Urinary bladder (tissue), 4 donors: ENCODE data around the gene ANO3. TPM values are rescaled to one million over a fixed set of nuclear protein-coding genes. Genes with fewer than 3 reads are reported as not detected.
"Not testable (repeated sequence)": the region's sequence is repeated elsewhere in the genome, so short reads cannot be mapped to it uniquely, and the experiment has no call there.

Experiments used
- DNase-seq: peaks from one replicate; pipeline ENCODE4 v3.0.0-alpha.2; 2015; ENCODE audit errors: extremely low spot score
- H3K27ac ChIP-seq: one replicate; pipeline ENCODE4 v1.5.1; 2013; ENCODE audit warnings: low read depth, mild to moderate bottlenecking, moderate library complexity
- H3K36me3 ChIP-seq: one replicate; pipeline ENCODE4 v1.6.1; 2013; ENCODE audit warnings: mild to moderate bottlenecking, moderate library complexity; ENCODE audit not compliant: insufficient read depth
- H3K4me1 ChIP-seq: one replicate; pipeline ENCODE4 v1.6.1; 2013; ENCODE audit warnings: mild to moderate bottlenecking, moderate library complexity; ENCODE audit not compliant: insufficient read depth
- H3K4me3 ChIP-seq: one replicate; pipeline ENCODE4 v1.5.1; 2013; ENCODE audit warnings: low read depth, low read length
- WGBS: extraction: QIAGEN DNeasy Blood & Tissue Kit; methylation state at CpG from one replicate; pipeline ENCODE4 v1.1.7; 2013; 5-methylcytosine and 5-hydroxymethylcytosine counted together
- polyA plus RNA-seq: library from polyadenylated mRNA; stranded (reverse); fragments of 200-250 nt; gene quantifications from one replicate; pipeline ENCODE4 v1.2.3, GENCODE V29; 2013
- total RNA-seq: library from RNA; depleted of rRNA; stranded (reverse); fragments of >200 nt; gene quantifications from one replicate; pipeline ENCODE4 v1.2.3, GENCODE V29; 2014
- donor health status: healthy with polysubstance abuse.
- donor health status: healthy.

Gene ANO3
- total and polyA plus RNA-seq, 2 donors = 0.14 to 1.2 TPM

- DNase-seq = no peak
- Histone ChIP-seq H3K27ac (no peak overlapping the region), H3K4me1 (no peaks in the 10 kb centered on the region), H3K4me3 (no peak overlapping the region), H3K36me3 (no peaks in the 10 kb centered on the region)
- WGBS = 70% methylated on average over 2 of the region's 2 CpGs
Measured at GRCh38 chr11:26579683-26580082, 247.8 kb downstream of the ANO3 start.

GRCh38 chr11:26580929-26581328, 249.0 kb downstream of the ANO3 start:
- H3K27ac ChIP-seq = no peak overlapping the region
- DNase-seq = no peak
- no peaks in the 10 kb centered on the region for H3K36me3 ChIP-seq
- no peaks in the 10 kb centered on the region for H3K4me1 ChIP-seq
- H3K4me3 ChIP-seq = no peak overlapping the region
- WGBS = 18% methylated on average over 3 of the region's 3 CpGs

- H3K4me3 ChIP-seq = no peak overlapping the region
- WGBS = 76% methylated on average over 3 of the region's 3 CpGs
- H3K4me1 ChIP-seq = no peaks in the 10 kb centered on the region
- H3K27ac ChIP-seq = no peak overlapping the region
- DNase-seq = no peak
- H3K36me3 ChIP-seq = no peaks in the 10 kb centered on the region
Measured at GRCh38 chr11:26583550-26583949, 251.6 kb downstream of the ANO3 start.

GRCh38 chr11:26584818-26585217, 252.9 kb downstream of the ANO3 start:
- DNase-seq = no peak
- Histone ChIP-seq H3K36me3 (no peaks in the 10 kb centered on the region), H3K27ac (no peak overlapping the region), H3K4me1 (no peaks in the 10 kb centered on the region), H3K4me3 (no peak overlapping the region)

- Histone ChIP-seq H3K4me1 (no peaks in the 10 kb centered on the region), H3K36me3 (no peaks in the 10 kb centered on the region), H3K4me3 (no peak overlapping the region), H3K27ac (no peak overlapping the region)
- DNase-seq = no peak
- WGBS = 78% methylated on average over 2 of the region's 2 CpGs
Measured at GRCh38 chr11:26587073-26587472, 255.1 kb downstream of the ANO3 start.

GRCh38 chr11:26593691-26594090, 261.8 kb downstream of the ANO3 start:
- DNase-seq = no peak
- H3K4me1 ChIP-seq = no peaks in the 10 kb centered on the region
- WGBS = 82% methylated on average over 11 of the region's 11 CpGs
- no peak overlapping the region for H3K4me3 ChIP-seq
- H3K27ac ChIP-seq = no peak overlapping the region
- H3K36me3 ChIP-seq = no peaks in the 10 kb centered on the region

GRCh38 chr11:26595207-26595865, 263.4 kb downstream of the ANO3 start:
- not testable (repeated sequence) for H3K27ac ChIP-seq, H3K36me3 ChIP-seq, H3K4me1 ChIP-seq, DNase-seq, H3K4me3 ChIP-seq
- WGBS = 71% methylated on average over 7 of the region's 7 CpGs

GRCh38 chr11:26597049-26597689, 265.2 kb downstream of the ANO3 start:
- 93% methylated on average over 20 of the region's 20 CpGs for WGBS
- not testable (repeated sequence) for H3K27ac ChIP-seq, H3K36me3 ChIP-seq, DNase-seq, H3K4me3 ChIP-seq, H3K4me1 ChIP-seq

- no peak for DNase-seq
- 87% methylated on average over 2 of the region's 2 CpGs for WGBS
- H3K4me3 ChIP-seq = no peak overlapping the region
- H3K27ac ChIP-seq = no peak overlapping the region
- H3K4me1 ChIP-seq = no peaks in the 10 kb centered on the region
- H3K36me3 ChIP-seq = no peaks in the 10 kb centered on the region
Measured at GRCh38 chr11:26597899-26598298, 266.0 kb downstream of the ANO3 start.

GRCh38 chr11:26599425-26599824, 267.5 kb downstream of the ANO3 start:
- Histone ChIP-seq H3K27ac (no peak overlapping the region), H3K4me1 (no peaks in the 10 kb centered on the region), H3K36me3 (no peaks in the 10 kb centered on the region), H3K4me3 (no peak overlapping the region)
- DNase-seq = no peak
- 74% methylated on average over 2 of the region's 2 CpGs for WGBS

- no peak for DNase-seq
- Histone ChIP-seq H3K36me3 (no peaks in the 10 kb centered on the region), H3K27ac (no peak overlapping the region), H3K4me3 (no peak overlapping the region), H3K4me1 (no peaks in the 10 kb centered on the region)
- 65% methylated on average over 3 of the region's 4 CpGs for WGBS
Measured at GRCh38 chr11:26599876-26600434, 268.0 kb downstream of the ANO3 start.

GRCh38 chr11:26607725-26608506, 276.0 kb downstream of the ANO3 start:
- Histone ChIP-seq H3K36me3 (no peaks in the 10 kb centered on the region), H3K27ac (no peak overlapping the region), H3K4me1 (no peaks in the 10 kb centered on the region), H3K4me3 (no peak overlapping the region)
- 91% methylated on average over 7 of the region's 7 CpGs for whole genome bisulfite sequencing
- no peak for DNase-seq

- H3K36me3 ChIP-seq = no peaks in the 10 kb centered on the region
- no peaks in the 10 kb centered on the region for H3K4me1 ChIP-seq
- WGBS = 81% methylated on average over 9 of the region's 9 CpGs
- DNase-seq = no peak
- H3K4me3 ChIP-seq = no peak overlapping the region
- no peak overlapping the region for H3K27ac ChIP-seq
Measured at GRCh38 chr11:26608507-26609146, 276.7 kb downstream of the ANO3 start.
